Measurements from ENCODE around the gene PRKRIP1. TPM values are rescaled to one million over a fixed set of nuclear protein-coding genes. Genes with fewer than 3 reads are reported as not detected.
A peak's percentile ranks its signal among the peaks of the same experiment; 100 is the strongest.

Gene PRKRIP1
- polyA plus RNA-seq, 4 donors: 17.5 to 28.1 (median 20.1) TPM

DNA sequence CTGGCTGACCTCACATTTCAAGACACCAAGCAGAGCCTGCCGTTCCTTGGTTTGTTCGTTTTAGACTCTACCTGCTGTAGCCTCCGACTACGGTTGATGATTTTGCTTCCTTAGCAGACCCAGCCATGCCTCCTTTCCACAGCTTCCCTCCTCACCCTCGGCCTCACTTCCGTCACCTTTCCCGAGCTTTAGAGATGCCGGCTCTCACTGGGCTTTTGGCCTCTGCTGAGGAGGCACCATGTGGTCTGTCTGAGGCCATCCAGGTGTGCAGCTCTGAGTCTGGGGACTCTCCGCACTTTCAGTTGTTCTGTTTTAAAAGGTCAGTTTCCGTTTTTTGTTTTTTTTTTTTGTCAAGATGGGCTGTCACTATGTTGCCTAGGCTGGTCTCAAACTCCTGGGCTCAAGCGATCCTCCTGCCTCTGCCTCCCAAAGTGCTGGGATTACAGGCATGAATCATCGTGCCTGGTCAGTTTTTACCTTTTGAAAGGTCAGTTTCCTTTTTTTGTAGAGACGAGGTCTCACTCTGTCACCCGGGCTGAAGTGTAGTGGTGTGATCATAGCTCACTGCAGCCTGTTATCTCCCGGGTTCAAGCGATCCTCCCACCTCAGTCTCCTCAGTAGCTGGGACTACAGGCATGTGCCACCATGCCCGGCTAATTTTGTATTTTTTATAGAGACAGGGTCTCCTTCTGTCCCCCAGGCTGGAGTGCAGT, 49.0 kb downstream of the PRKRIP1 start:
- 84 to 87% (median 85%) methylated on average over 17 of the region's 17 CpGs for WGBS, 3 donors
- no peaks in the 10 kb centered on the region for H3K4me1 ChIP-seq (ENCODE audit: control insufficient read depth in 3 of 3, insufficient read depth in 2 of 3, low read depth in 1 of 3, low read length in 2 of 3)
- DNase-seq: no peak
- H3K9me3 ChIP-seq (ENCODE audit: control insufficient read depth in 2 of 2, insufficient read depth in 1 of 2, low read depth in 1 of 2, low read length in 1 of 2): no peaks in the 10 kb centered on the region
- H3K36me3 ChIP-seq (ENCODE audit: control insufficient read depth in 3 of 3, insufficient read depth in 2 of 3, low read depth in 1 of 3, low read length in 3 of 3): peaks cover 0 to 28% (median 4%) of the 10 kb centered on the region in 3 donors
- FAIRE-seq: no peak
- no peaks in the 10 kb centered on the region for H3K27me3 ChIP-seq (ENCODE audit: control insufficient read depth in 3 of 3, insufficient read depth in 3 of 3, low read length in 3 of 3)
- H3K4me3 ChIP-seq (ENCODE audit: low read depth in 1 of 3, low read length in 3 of 3): no peak overlapping the region
- peak overlapping the region in 1 of 3 donors; percentile 67 for H3K27ac ChIP-seq (ENCODE audit: low read depth in 1 of 3, low read length in 2 of 3)

DNA sequence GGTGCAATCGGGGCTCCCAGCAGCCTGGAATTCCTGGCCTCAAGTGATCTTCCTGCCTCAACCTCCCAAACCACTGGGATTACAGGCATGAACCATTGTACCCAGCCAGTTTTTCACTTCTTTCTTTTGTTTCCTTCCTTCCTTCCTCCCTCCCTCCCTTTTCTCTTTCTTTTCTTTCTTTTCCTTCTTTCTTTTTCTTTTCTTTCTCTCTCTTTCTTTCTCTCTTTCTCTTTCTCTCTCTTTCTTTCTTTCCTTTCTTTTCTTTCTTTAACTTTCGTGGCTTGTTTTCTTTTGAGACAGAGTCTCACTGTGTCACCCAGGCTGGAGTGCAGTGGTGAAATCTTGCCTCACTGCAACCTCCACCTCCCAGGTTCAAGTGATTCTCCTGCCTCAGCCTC, 49.5 kb downstream of the PRKRIP1 start:
- FAIRE-seq (no peak), DNase-seq (no peak)
- H3K27me3 ChIP-seq (ENCODE audit: control insufficient read depth in 3 of 3, insufficient read depth in 3 of 3, low read length in 3 of 3): no peaks in the 10 kb centered on the region
- H3K4me1 ChIP-seq (ENCODE audit: control insufficient read depth in 3 of 3, insufficient read depth in 2 of 3, low read depth in 1 of 3, low read length in 2 of 3): no peaks in the 10 kb centered on the region
- H3K4me3 ChIP-seq (ENCODE audit: low read depth in 1 of 3, low read length in 3 of 3): no peak overlapping the region
- peaks cover 0 to 28% (median 4%) of the 10 kb centered on the region in 3 donors for H3K36me3 ChIP-seq (ENCODE audit: control insufficient read depth in 3 of 3, insufficient read depth in 2 of 3, low read depth in 1 of 3, low read length in 3 of 3)
- H3K9me3 ChIP-seq (ENCODE audit: control insufficient read depth in 2 of 2, insufficient read depth in 1 of 2, low read depth in 1 of 2, low read length in 1 of 2): no peaks in the 10 kb centered on the region
- WGBS, 3 donors: 67 to 73% (median 70%) methylated on average over 2 of the region's 2 CpGs
- H3K27ac ChIP-seq (ENCODE audit: low read depth in 1 of 3, low read length in 2 of 3): peak overlapping the region in 1 of 3 donors; percentile 67

DNA sequence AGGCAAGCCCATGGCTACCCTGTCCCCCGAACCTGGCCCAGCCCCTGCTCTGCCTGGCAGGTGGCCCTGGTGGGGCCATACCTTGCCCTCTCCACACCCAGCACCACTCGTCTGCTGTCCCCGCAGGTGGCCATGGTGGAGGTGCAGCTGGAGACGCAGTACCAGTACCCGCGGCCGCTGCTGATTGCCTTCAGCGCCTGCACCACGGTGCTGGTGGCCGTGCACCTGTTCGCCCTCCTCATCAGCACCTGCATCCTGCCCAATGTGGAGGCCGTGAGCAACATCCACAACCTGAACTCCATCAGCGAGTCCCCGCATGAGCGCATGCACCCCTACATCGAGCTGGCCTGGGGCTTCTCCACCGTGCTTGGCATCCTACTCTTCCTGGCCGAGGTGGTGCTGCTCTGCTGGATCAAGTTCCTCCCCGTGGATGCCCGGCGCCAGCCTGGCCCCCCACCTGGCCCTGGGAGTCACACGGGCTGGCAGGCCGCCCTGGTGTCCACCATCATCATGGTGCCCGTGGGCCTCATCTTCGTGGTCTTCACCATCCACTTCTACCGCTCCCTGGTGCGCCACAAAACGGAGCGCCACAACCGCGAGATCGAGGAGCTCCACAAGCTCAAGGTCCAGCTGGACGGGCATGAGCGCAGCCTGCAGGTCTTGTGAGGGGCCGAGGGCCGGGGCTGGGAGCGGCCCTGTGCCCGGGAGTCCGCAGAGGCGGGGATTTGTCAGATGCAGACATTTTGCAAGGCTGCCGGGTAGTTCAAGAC, 50.4 kb downstream of the PRKRIP1 start:
- WGBS, 3 donors: 89 to 93% (median 92%) methylated on average over 41 of the region's 41 CpGs
- no peaks in the 10 kb centered on the region for H3K9me3 ChIP-seq (ENCODE audit: control insufficient read depth in 2 of 2, insufficient read depth in 1 of 2, low read depth in 1 of 2, low read length in 1 of 2)
- peak overlapping the region in 1 of 3 donors; percentile 63 for H3K27ac ChIP-seq (ENCODE audit: low read depth in 1 of 3, low read length in 2 of 3)
- DNase-seq: no peak
- H3K27me3 ChIP-seq (ENCODE audit: control insufficient read depth in 3 of 3, insufficient read depth in 3 of 3, low read length in 3 of 3): no peaks in the 10 kb centered on the region
- no peak overlapping the region for H3K4me3 ChIP-seq (ENCODE audit: low read depth in 1 of 3, low read length in 3 of 3)
- no peaks in the 10 kb centered on the region for H3K4me1 ChIP-seq (ENCODE audit: control insufficient read depth in 3 of 3, insufficient read depth in 2 of 3, low read depth in 1 of 3, low read length in 2 of 3)
- H3K36me3 ChIP-seq (ENCODE audit: control insufficient read depth in 3 of 3, insufficient read depth in 2 of 3, low read depth in 1 of 3, low read length in 3 of 3): peaks cover 0 to 27% (median 4%) of the 10 kb centered on the region in 3 donors
- no peak for FAIRE-seq

- Histone ChIP-seq H3K27me3 (ENCODE audit: control insufficient read depth in 3 of 3, insufficient read depth in 3 of 3, low read length in 3 of 3) (no peaks in the 10 kb centered on the region), H3K36me3 (ENCODE audit: control insufficient read depth in 3 of 3, insufficient read depth in 2 of 3, low read depth in 1 of 3, low read length in 3 of 3) (peaks cover 0 to 24% (median 4%) of the 10 kb centered on the region in 3 donors), H3K4me1 (ENCODE audit: control insufficient read depth in 3 of 3, insufficient read depth in 2 of 3, low read depth in 1 of 3, low read length in 2 of 3) (no peaks in the 10 kb centered on the region), H3K27ac (ENCODE audit: low read depth in 1 of 3, low read length in 2 of 3) (no peak overlapping the region), H3K4me3 (ENCODE audit: low read depth in 1 of 3, low read length in 3 of 3) (no peak overlapping the region), H3K9me3 (ENCODE audit: control insufficient read depth in 2 of 2, insufficient read depth in 1 of 2, low read depth in 1 of 2, low read length in 1 of 2) (no peaks in the 10 kb centered on the region)
- FAIRE-seq (no peak), DNase-seq (no peak)
- WGBS, 3 donors: 86 to 91% (median 87%) methylated on average over 14 of the region's 14 CpGs
These were observed 51.1 kb downstream of the PRKRIP1 start for GRCh38 chr7:102447311-102447710.

GRCh38 chr7:102449136-102449535, 53.0 kb downstream of the PRKRIP1 start:
- DNase-seq (no peak), FAIRE-seq (no peak)
- H3K9me3 ChIP-seq (ENCODE audit: control insufficient read depth in 2 of 2, insufficient read depth in 1 of 2, low read depth in 1 of 2, low read length in 1 of 2): no peaks in the 10 kb centered on the region
- H3K27me3 ChIP-seq (ENCODE audit: control insufficient read depth in 3 of 3, insufficient read depth in 3 of 3, low read length in 3 of 3): no peaks in the 10 kb centered on the region
- H3K4me1 ChIP-seq (ENCODE audit: control insufficient read depth in 3 of 3, insufficient read depth in 2 of 3, low read depth in 1 of 3, low read length in 2 of 3): no peaks in the 10 kb centered on the region
- H3K36me3 ChIP-seq (ENCODE audit: control insufficient read depth in 3 of 3, insufficient read depth in 2 of 3, low read depth in 1 of 3, low read length in 3 of 3): peaks cover 0 to 27% (median 4%) of the 10 kb centered on the region in 3 donors
- no peak overlapping the region for H3K27ac ChIP-seq (ENCODE audit: low read depth in 1 of 3, low read length in 2 of 3)
- 80 to 95% (median 88%) methylated on average over 15 of the region's 15 CpGs for WGBS, 3 donors
- H3K4me3 ChIP-seq (ENCODE audit: low read depth in 1 of 3, low read length in 3 of 3): no peak overlapping the region

DNA sequence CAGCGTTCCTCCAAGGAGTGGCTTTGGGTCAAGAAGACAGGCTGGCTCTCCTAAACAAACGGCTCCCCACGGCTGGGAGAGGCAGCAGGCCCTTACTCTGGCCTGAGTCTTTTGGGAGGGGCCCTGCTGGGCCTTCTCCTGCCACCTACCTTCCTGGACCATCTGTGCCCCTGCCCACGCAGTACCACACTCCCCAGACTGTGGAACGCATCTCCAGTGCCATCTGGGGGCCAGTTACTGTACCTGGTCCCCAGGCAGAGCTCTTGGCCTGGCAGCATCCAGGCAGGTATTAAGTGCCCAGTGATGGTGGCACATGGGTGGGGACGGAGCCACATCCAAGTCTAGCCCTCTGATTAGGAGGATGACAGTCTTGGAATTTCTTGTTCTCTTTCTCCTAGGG, 54.1 kb downstream of the PRKRIP1 start:
- no peak overlapping the region for H3K27ac ChIP-seq (ENCODE audit: low read depth in 1 of 3, low read length in 2 of 3)
- peaks cover 0 to 26% (median 4%) of the 10 kb centered on the region in 3 donors for H3K36me3 ChIP-seq (ENCODE audit: control insufficient read depth in 3 of 3, insufficient read depth in 2 of 3, low read depth in 1 of 3, low read length in 3 of 3)
- no peak for DNase-seq
- no peaks in the 10 kb centered on the region for H3K9me3 ChIP-seq (ENCODE audit: control insufficient read depth in 2 of 2, insufficient read depth in 1 of 2, low read depth in 1 of 2, low read length in 1 of 2)
- 41 to 73% (median 66%) methylated on average over 6 of the region's 6 CpGs for WGBS, 3 donors
- H3K4me3 ChIP-seq (ENCODE audit: low read depth in 1 of 3, low read length in 3 of 3): no peak overlapping the region
- no peaks in the 10 kb centered on the region for H3K4me1 ChIP-seq (ENCODE audit: control insufficient read depth in 3 of 3, insufficient read depth in 2 of 3, low read depth in 1 of 3, low read length in 2 of 3)
- no peak for FAIRE-seq
- no peaks in the 10 kb centered on the region for H3K27me3 ChIP-seq (ENCODE audit: control insufficient read depth in 3 of 3, insufficient read depth in 3 of 3, low read length in 3 of 3)

DNA sequence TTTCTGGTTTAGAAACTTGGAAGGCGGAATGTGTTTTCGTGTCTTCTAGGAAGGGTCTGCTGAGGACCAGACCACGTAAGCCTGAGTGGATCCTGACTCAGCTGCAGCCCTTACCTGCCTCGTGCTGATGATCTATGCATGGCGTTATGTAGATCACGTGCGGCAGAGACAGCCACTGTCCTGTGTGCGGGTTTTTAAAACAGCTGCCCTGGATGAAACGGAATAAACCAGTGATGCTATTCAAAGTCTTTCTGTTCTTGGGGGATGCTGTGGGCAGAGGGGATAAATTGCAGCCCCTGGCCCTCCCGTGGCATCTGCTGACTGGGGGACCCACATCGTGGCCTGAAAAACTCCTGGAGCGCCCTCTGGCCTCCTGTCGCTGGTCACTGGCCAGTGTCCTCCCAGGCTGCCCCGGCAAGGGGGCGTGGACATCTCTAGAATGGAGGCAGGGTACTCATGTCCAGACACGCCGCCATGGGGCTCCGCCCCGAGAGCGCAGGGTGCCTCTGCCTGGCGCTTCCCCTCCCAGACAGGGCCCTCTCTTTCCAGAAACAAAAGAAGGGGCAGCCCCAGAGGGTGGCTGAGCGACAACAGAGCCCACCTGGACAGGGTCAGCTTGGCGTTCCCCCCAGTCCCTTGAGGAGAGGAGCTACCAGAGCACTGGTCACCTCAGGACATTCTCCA, 55.4 kb downstream of the PRKRIP1 start:
- DNase-seq: no peak
- no peaks in the 10 kb centered on the region for H3K27me3 ChIP-seq (ENCODE audit: control insufficient read depth in 3 of 3, insufficient read depth in 3 of 3, low read length in 3 of 3)
- no peak overlapping the region for H3K4me3 ChIP-seq (ENCODE audit: low read depth in 1 of 3, low read length in 3 of 3)
- no peak overlapping the region for H3K27ac ChIP-seq (ENCODE audit: low read depth in 1 of 3, low read length in 2 of 3)
- 50 to 62% (median 54%) methylated on average over 22 to 23 of the region's 23 CpGs for WGBS, 3 donors
- peaks cover 4 to 35% (median 5%) of the 10 kb centered on the region in 3 donors for H3K36me3 ChIP-seq (ENCODE audit: control insufficient read depth in 3 of 3, insufficient read depth in 2 of 3, low read depth in 1 of 3, low read length in 3 of 3)
- FAIRE-seq: no peak
- no peaks in the 10 kb centered on the region for H3K9me3 ChIP-seq (ENCODE audit: control insufficient read depth in 2 of 2, insufficient read depth in 1 of 2, low read depth in 1 of 2, low read length in 1 of 2)
- no peaks in the 10 kb centered on the region for H3K4me1 ChIP-seq (ENCODE audit: control insufficient read depth in 3 of 3, insufficient read depth in 2 of 3, low read depth in 1 of 3, low read length in 2 of 3)

DNA sequence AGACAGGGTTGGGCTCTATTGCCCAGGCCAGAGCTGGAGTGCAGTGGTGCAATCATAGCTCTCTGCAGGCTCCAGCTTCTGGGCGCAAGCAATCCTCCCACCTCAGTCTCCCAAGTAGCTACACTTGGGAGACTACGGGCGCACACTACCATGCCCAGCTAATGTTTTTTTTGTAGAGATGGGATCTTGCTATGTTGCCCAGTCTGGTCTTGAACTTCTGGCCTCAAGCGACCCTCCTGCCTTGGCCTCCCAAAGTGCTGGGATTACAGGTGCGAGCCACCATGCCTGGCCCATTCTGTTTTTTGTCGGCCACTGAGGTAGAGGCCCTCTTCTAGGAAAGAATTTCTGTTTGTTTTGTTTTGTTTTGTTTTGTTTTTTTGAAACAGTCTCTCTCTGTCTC, 56.3 kb downstream of the PRKRIP1 start:
- Histone ChIP-seq H3K36me3 (ENCODE audit: control insufficient read depth in 3 of 3, insufficient read depth in 2 of 3, low read depth in 1 of 3, low read length in 3 of 3) (peaks cover 2 to 35% (median 9%) of the 10 kb centered on the region in 3 donors), H3K27ac (ENCODE audit: low read depth in 1 of 3, low read length in 2 of 3) (no peak overlapping the region), H3K4me1 (ENCODE audit: control insufficient read depth in 3 of 3, insufficient read depth in 2 of 3, low read depth in 1 of 3, low read length in 2 of 3) (no peaks in the 10 kb centered on the region), H3K9me3 (ENCODE audit: control insufficient read depth in 2 of 2, insufficient read depth in 1 of 2, low read depth in 1 of 2, low read length in 1 of 2) (no peaks in the 10 kb centered on the region), H3K4me3 (ENCODE audit: low read depth in 1 of 3, low read length in 3 of 3) (no peak overlapping the region), H3K27me3 (ENCODE audit: control insufficient read depth in 3 of 3, insufficient read depth in 3 of 3, low read length in 3 of 3) (no peaks in the 10 kb centered on the region)
- FAIRE-seq: no peak
- 91 to 95% (median 92%) methylated on average over 6 of the region's 6 CpGs for WGBS, 3 donors
- DNase-seq: no peak
